Left colon (tissue), 2 donors: ENCODE data around the gene MYLK2. TPM values are rescaled to one million over a fixed set of nuclear protein-coding genes. Genes with fewer than 3 reads are reported as not detected.

Experiments
- total RNA-seq, 2 donors: library from RNA; stranded (reverse); fragmentation: NEBNext Ultra II Directional; extraction: Animal tissue kit (Norgen Biotek cat#: 25700); gene quantifications; one replicate each; pipeline ENCODE4 v1.2.1, GENCODE V29; 2021
- donor health status: DM: no; HTN: no; CAD: no.
- donor health status: DM: yes; HTN: yes; CAD: no.

Gene MYLK2
- total RNA-seq, 2 donors from 2014 or later: 0.08 TPM; not detected in 1

Other genes starting within 250 kb of the MYLK2 start
- gene ID1, start 214.1 kb upstream of the MYLK2 start, total RNA-seq: 100 to 1,000 TPM; 298 to 363 TPM
- under 1 TPM in 1 of 2 donors, not detected in 1; 0.67 TPM for gene COX4I2, start 181.4 kb upstream of the MYLK2 start, total RNA-seq
- gene BCL2L1, start 96.5 kb upstream of the MYLK2 start, total RNA-seq: 10 to 100 TPM; 84.8 to 89.0 TPM
- gene TPX2, start 80.1 kb upstream of the MYLK2 start, total RNA-seq: 10 to 100 TPM in 1 of 2 donors, 1 to 10 TPM in 1; 7.4 to 15.8 TPM
- gene FOXS1, start 26.2 kb downstream of the MYLK2 start, total RNA-seq: under 1 TPM; 0.45 to 0.52 TPM
- gene DUSP15, start 51.2 kb downstream of the MYLK2 start, total RNA-seq: under 1 TPM; 0.27 to 0.78 TPM
- gene TTLL9, start 51.3 kb downstream of the MYLK2 start, total RNA-seq: under 1 TPM in 1 of 2 donors, not detected in 1; 0.14 TPM
- gene PDRG1, start 132.7 kb downstream of the MYLK2 start, total RNA-seq: 1 to 10 TPM; 7.3 to 8.0 TPM
- gene XKR7, start 148.8 kb downstream of the MYLK2 start, total RNA-seq: under 1 TPM; 0.06 to 0.11 TPM
- 1 to 10 TPM; 1.7 to 2.0 TPM for gene CCM2L, start 191.1 kb downstream of the MYLK2 start, total RNA-seq
- gene HCK, start 232.9 kb downstream of the MYLK2 start, total RNA-seq: 1 to 10 TPM; 5.5 to 9.7 TPM